GM23338 (cell line): Measurements from ENCODE around the gene SYT9. TPM values are rescaled to one million over a fixed set of nuclear protein-coding genes. Genes with fewer than 3 reads are reported as not detected.

Experiments
- ATAC-seq: fragments of 200-7000 bp; cut with Tn5 transposase; 3 replicates; pipeline ENCODE4 v1.9.1; 2020
- DNase-seq: peaks from one replicate; pipeline ENCODE4 v3.0.0-alpha.2; 2015; ENCODE audit warnings: low spot score
- H2AFZ ChIP-seq: fragments of 200-600 bp; sonication (generic); 2 replicates; pipeline ENCODE4 v1.8.0; 2016; ENCODE audit warnings: antibody characterized with exemption, mild to moderate bottlenecking, moderate library complexity
- H3F3A ChIP-seq: fragments of 200-600 bp; sonication (generic); replicated peaks from 2 replicates; pipeline ENCODE4 v1.8.0; 2017; ENCODE audit warnings: antibody characterized with exemption, mixed run types, low read depth
- H3K27ac ChIP-seq: fragments of 200-600 bp; sonication (generic); 2 replicates; pipeline ENCODE4 v1.6.1; 2016; ENCODE audit warnings: low read depth
- H3K27me3 ChIP-seq: fragments of 200-600 bp; sonication (generic); 2 replicates; pipeline ENCODE4 v1.8.0; 2016; ENCODE audit warnings: mild to moderate bottlenecking, mixed run types, moderate library complexity; ENCODE audit not compliant: insufficient read depth
- H3K36me3 ChIP-seq: fragments of 200-600 bp; sonication (generic); 2 replicates; pipeline ENCODE4 v1.8.0; 2016; ENCODE audit warnings: mild to moderate bottlenecking; ENCODE audit not compliant: insufficient read depth
- H3K4me1 ChIP-seq: fragments of 200-600 bp; sonication (generic); 2 replicates; pipeline ENCODE4 v1.8.0; 2016; ENCODE audit warnings: mild to moderate bottlenecking, moderate library complexity; ENCODE audit not compliant: insufficient read depth
- H3K4me2 ChIP-seq: fragments of 200-600 bp; sonication (generic); 2 replicates; pipeline ENCODE4 v1.7.1; 2017; ENCODE audit warnings: mixed run types
- H3K4me3 ChIP-seq: fragments of 200-600 bp; sonication (generic); 2 replicates; pipeline ENCODE4 v1.6.1; 2016; ENCODE audit warnings: mixed run types
- H3K79me2 ChIP-seq: fragments of 200-600 bp; sonication (generic); replicated peaks from 2 replicates; pipeline ENCODE4 v1.8.0; 2017; ENCODE audit warnings: mild to moderate bottlenecking; ENCODE audit not compliant: insufficient read depth
- H3K9me2 ChIP-seq: fragments of 200-600 bp; sonication (generic); 2 replicates; pipeline ENCODE4 v1.8.0; 2017; ENCODE audit not compliant: insufficient read depth
- H4K20me1 ChIP-seq: fragments of 200-600 bp; sonication (generic); replicated peaks from 2 replicates; pipeline ENCODE4 v1.8.0; 2017; ENCODE audit warnings: mild to moderate bottlenecking; ENCODE audit not compliant: insufficient read depth
- H3K27ac Mint-ChIP-seq: 2 replicates; pipeline ENCODE4 v1.8.0; 2020; ENCODE audit warnings: inconsistent platforms, mild to moderate bottlenecking, moderate library complexity, mixed read lengths
- H3K27me3 Mint-ChIP-seq: 3 replicates; pipeline ENCODE4 v1.8.0; 2022; ENCODE audit warnings: low read depth, mild to moderate bottlenecking, moderate library complexity, mixed read lengths, inconsistent platforms; ENCODE audit not compliant: insufficient read depth, poor library complexity
- H3K36me3 Mint-ChIP-seq: 3 replicates; pipeline ENCODE4 v1.8.0; 2021; ENCODE audit warnings: low read depth, mild to moderate bottlenecking, inconsistent platforms, moderate library complexity, mixed read lengths
- H3K4me1 Mint-ChIP-seq: 3 replicates; pipeline ENCODE4 v1.8.0; 2020; ENCODE audit warnings: mild to moderate bottlenecking, inconsistent platforms, mixed read lengths
- H3K4me3 Mint-ChIP-seq: 3 replicates; pipeline ENCODE4 v1.8.0; 2021; ENCODE audit warnings: moderate library complexity, mild to moderate bottlenecking, inconsistent platforms, mixed read lengths
- H3K9me3 Mint-ChIP-seq: 3 replicates; pipeline ENCODE4 v1.8.0; 2020; ENCODE audit warnings: moderate library complexity, mild to moderate bottlenecking, inconsistent platforms, mixed read lengths
- CTCF ChIP-seq, 2 experiments: fragments of 200-600 bp in 1 of 2; sonication (generic) in 1 of 2; conservative IDR thresholded peaks; 2 replicates each; pipeline versions ENCODE4 v1.5.1 to v1.6.1; 2016 to 2017; ENCODE audit warnings: antibody characterized with exemption in 2 of 2, low read depth in 2 of 2, mild to moderate bottlenecking in 2 of 2, moderate library complexity in 1 of 2
- ETS1 ChIP-seq: IDR thresholded peaks from 2 replicates; pipeline ENCODE4 v1.6.1; 2016; ENCODE audit warnings: antibody characterized with exemption
- JUNB ChIP-seq: IDR thresholded peaks from one replicate; pipeline ENCODE4 v1.6.1; 2016; ENCODE audit warnings: antibody characterized with exemption; ENCODE audit not compliant: unreplicated experiment
- NANOG ChIP-seq: IDR thresholded peaks from 2 replicates; pipeline ENCODE4 v1.6.1; 2016; ENCODE audit warnings: antibody characterized with exemption, borderline replicate concordance
- REST ChIP-seq: IDR thresholded peaks from one replicate; pipeline ENCODE4 v1.6.1; 2018; ENCODE audit warnings: antibody characterized with exemption; ENCODE audit not compliant: unreplicated experiment
- STAT1 ChIP-seq: IDR thresholded peaks from one replicate; pipeline ENCODE4 v1.6.1; 2016; ENCODE audit warnings: antibody characterized with exemption; ENCODE audit not compliant: unreplicated experiment
- ZNF114 ChIP-seq: fragments of 250-450 bp; sonication (Bioruptor Pico); IDR thresholded peaks from 2 replicates; pipeline ENCODE4 v1.5.0; 2020; ENCODE audit warnings: mild to moderate bottlenecking, moderate library complexity
- ZNF331 ChIP-seq: fragments of 250-450 bp; sonication (Bioruptor Pico); IDR thresholded peaks from 2 replicates; pipeline ENCODE4 v1.5.0; 2020; ENCODE audit warnings: low read depth, mild to moderate bottlenecking, moderate library complexity
- ZNF462 ChIP-seq: fragments of 250-450 bp; sonication (Bioruptor Pico); IDR thresholded peaks from 2 replicates; pipeline ENCODE4 v1.5.0; 2020; ENCODE audit warnings: mild to moderate bottlenecking, moderate library complexity
- polyA plus RNA-seq: library from polyadenylated mRNA; unstranded; fragments of >200 nt; fragmentation: Nextera tagmentation; extraction: Ambion mirVana; gene quantifications from 2 replicates; pipeline ENCODE4 v1.2.1, GENCODE V29; 2016
- total RNA-seq: library from RNA; depleted of rRNA; stranded (reverse); fragments of >200 nt; shearing (Covaris generic); gene quantifications from 2 replicates; pipeline ENCODE4 v1.2.3, GENCODE V29; 2014

Gene SYT9
- total and polyA plus RNA-seq, 2 experiments from 2014 or later: 0.91 to 2.4 TPM

GRCh38 chr11:7254731-7255291 lies 3.1 kb downstream of the SYT9 start:
- no peak overlapping the region for H3K4me2 ChIP-seq
- no peak for DNase-seq
- no peak overlapping the region for H3K27ac ChIP-seq
- no peak for TF ChIP-seq REST
- TF ChIP-seq STAT1: no peak
- TF ChIP-seq JUNB: no peak
- TF ChIP-seq ETS1: no peak
- no peak; a peak in 1 of 4 replicates for TF ChIP-seq CTCF (conservative IDR thresholded peaks at IDR 0.05; ENCODE audit: low read depth in 2 of 2)
- no peak for TF ChIP-seq ZNF114
- no peak for TF ChIP-seq ZNF331
- no peaks in the 10 kb centered on the region for H3K9me2 ChIP-seq
- Mint-ChIP-seq H3K9me3 (no peaks in the 10 kb centered on the region), H3K27ac (no peak overlapping the region), H3K4me1 (peaks cover 18% of the 10 kb centered on the region; the same call in 2 of the 3 replicates), H3K36me3 (no peaks in the 10 kb centered on the region), H3K4me3 (no peak overlapping the region), H3K27me3 (peaks cover 34% of the 10 kb centered on the region)
- H4K20me1 ChIP-seq: no peaks in the 10 kb centered on the region
- peaks cover 47% of the 10 kb centered on the region for H3K27me3 ChIP-seq
- H2AFZ ChIP-seq: no peak overlapping the region
- H3K79me2 ChIP-seq: no peaks in the 10 kb centered on the region
- peaks cover 17% of the 10 kb centered on the region for H3K4me1 ChIP-seq
- H3F3A ChIP-seq: 0 out of 2 replicates have a peak, but pooled peaks cover 2% of the 10 kb centered on the region
- no peak for ATAC-seq
- no peaks in the 10 kb centered on the region for H3K36me3 ChIP-seq
- no peak overlapping the region for H3K4me3 ChIP-seq

GRCh38 chr11:7256943-7257342 lies 5.2 kb downstream of the SYT9 start:
- H3K4me2 ChIP-seq: no peak overlapping the region
- no peaks in the 10 kb centered on the region for H4K20me1 ChIP-seq
- Mint-ChIP-seq H3K27me3 (peaks cover 18% of the 10 kb centered on the region), H3K9me3 (no peaks in the 10 kb centered on the region), H3K4me1 (peaks cover 18% of the 10 kb centered on the region; the same call in 2 of the 3 replicates), H3K27ac (no peak overlapping the region), H3K36me3 (no peaks in the 10 kb centered on the region), H3K4me3 (no peak overlapping the region)
- H3K79me2 ChIP-seq: no peaks in the 10 kb centered on the region
- H3K4me1 ChIP-seq: peaks cover 11% of the 10 kb centered on the region
- H3K4me3 ChIP-seq: no peak overlapping the region
- H3K36me3 ChIP-seq: no peaks in the 10 kb centered on the region
- peaks cover 30% of the 10 kb centered on the region for H3K27me3 ChIP-seq
- no peak for DNase-seq
- no peak overlapping the region for H2AFZ ChIP-seq
- no peaks in the 10 kb centered on the region for H3F3A ChIP-seq
- peaks cover 1% of the 10 kb centered on the region; the same call in 1 of the 2 replicates for H3K9me2 ChIP-seq
- no peak for ATAC-seq
- no peak overlapping the region for H3K27ac ChIP-seq
- no peak for TF ChIP-seq JUNB
- TF ChIP-seq ZNF114: no peak
- no peak for TF ChIP-seq ZNF331
- no peak for TF ChIP-seq STAT1
- no peak for TF ChIP-seq ZNF462 (CRISPR knock-in tag)
- TF ChIP-seq NANOG: no peak
